ENCODE results near the gene KMO.

The KMO gene

DNA sequence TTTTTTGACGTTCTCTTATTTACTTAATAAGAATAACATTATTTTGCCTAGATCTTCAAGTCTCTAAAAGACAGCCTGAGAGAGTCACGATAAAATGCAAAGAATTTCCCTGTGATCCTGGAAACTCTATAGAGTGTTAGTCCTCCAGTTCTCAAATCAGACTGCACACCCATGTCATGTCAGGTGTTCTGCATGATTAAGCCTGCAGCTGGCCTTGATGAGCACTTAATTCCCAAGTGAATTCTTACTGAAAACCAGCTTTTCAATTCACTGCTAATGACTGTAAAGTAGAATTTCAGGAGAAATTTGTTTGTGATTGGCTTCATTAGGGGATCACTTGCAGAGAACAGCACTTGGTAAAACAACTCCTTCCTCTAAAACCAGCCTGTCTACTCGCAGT lies 66.1 kb downstream of the KMO start:
- Histone ChIP-seq H3K36me3 (ENCODE audit: low read length) (no peaks in the 10 kb centered on the region), H2AFZ (ENCODE audit: low read depth, low read length, severe bottlenecking) (no peak overlapping the region), H3K27ac (ENCODE audit: low read depth, low read length) (no peak overlapping the region), H4K20me1 (ENCODE audit: low read depth, low read length) (no peaks in the 10 kb centered on the region), H3K4me3 (ENCODE audit: insufficient read depth, low read length, poor library complexity, severe bottlenecking) (no peak overlapping the region), H3F3A (ENCODE audit: insufficient read depth) (no peaks in the 10 kb centered on the region), H3K4me2 (ENCODE audit: low read depth, low read length, poor library complexity, severe bottlenecking) (no peak overlapping the region), H3K9me2 (replicated peaks; ENCODE audit: insufficient read depth, low read length) (no peaks in the 10 kb centered on the region), H3K27me3 (ENCODE audit: low read length) (no peaks in the 10 kb centered on the region), H3K9ac (ENCODE audit: low read length) (no peak overlapping the region), H3K9me3 (ENCODE audit: insufficient read depth, low read length) (no peaks in the 10 kb centered on the region), H3K79me2 (ENCODE audit: insufficient read depth, low read length) (no peaks in the 10 kb centered on the region)
- TF ChIP-seq EZH2phosphoT487 (conservative IDR thresholded peaks at IDR 0.05; ENCODE audit: low read length) = no peak
- no peak for TF ChIP-seq CTCF (IDR thresholded peaks at IDR 0.05; ENCODE audit: insufficient read depth, low read length, poor library complexity, severe bottlenecking)

DNA sequence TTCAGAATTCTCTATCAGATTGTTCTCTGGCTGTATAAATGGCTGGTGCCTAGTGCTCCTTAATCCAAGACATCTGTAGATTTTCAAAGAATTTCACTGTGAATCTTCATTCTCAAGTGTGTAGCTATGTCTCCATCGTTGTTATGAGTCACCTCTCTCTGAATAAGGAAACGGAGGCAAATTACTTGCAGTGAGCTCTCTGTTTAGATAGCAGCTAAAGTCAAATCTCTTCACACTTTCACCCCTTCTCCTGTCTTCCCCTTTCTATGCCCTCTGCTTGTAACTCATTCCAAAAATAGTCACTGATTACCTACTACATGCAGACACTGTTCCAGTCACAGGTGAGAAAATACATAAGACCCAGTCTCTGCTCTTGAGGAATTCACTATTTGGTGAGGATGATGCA lies 68.3 kb downstream of the KMO start:
- Histone ChIP-seq H3K9me3 (ENCODE audit: insufficient read depth, low read length) (no peaks in the 10 kb centered on the region), H3K27ac (ENCODE audit: low read depth, low read length) (no peak overlapping the region), H4K20me1 (ENCODE audit: low read depth, low read length) (no peaks in the 10 kb centered on the region), H3F3A (ENCODE audit: insufficient read depth) (no peaks in the 10 kb centered on the region), H3K36me3 (ENCODE audit: low read length) (no peaks in the 10 kb centered on the region), H3K4me3 (ENCODE audit: insufficient read depth, low read length, poor library complexity, severe bottlenecking) (no peak overlapping the region), H3K27me3 (ENCODE audit: low read length) (no peaks in the 10 kb centered on the region), H3K9me2 (replicated peaks; ENCODE audit: insufficient read depth, low read length) (no peaks in the 10 kb centered on the region), H3K79me2 (ENCODE audit: insufficient read depth, low read length) (no peaks in the 10 kb centered on the region), H2AFZ (ENCODE audit: low read depth, low read length, severe bottlenecking) (no peak overlapping the region), H3K4me2 (ENCODE audit: low read depth, low read length, poor library complexity, severe bottlenecking) (no peak overlapping the region), H3K9ac (ENCODE audit: low read length) (no peak overlapping the region)
- TF ChIP-seq EZH2phosphoT487 (conservative IDR thresholded peaks at IDR 0.05; ENCODE audit: low read length) (no peak), CTCF (IDR thresholded peaks at IDR 0.05; ENCODE audit: insufficient read depth, low read length, poor library complexity, severe bottlenecking) (no peak)

GRCh38 chr1:241603731-241604245 lies 71.6 kb downstream of the KMO start:
- no peaks in the 10 kb centered on the region for H3K79me2 ChIP-seq (ENCODE audit: insufficient read depth, low read length)
- H3K27me3 ChIP-seq (ENCODE audit: low read length) = no peaks in the 10 kb centered on the region
- TF ChIP-seq EZH2phosphoT487 (conservative IDR thresholded peaks at IDR 0.05; ENCODE audit: low read length) (no peak), CTCF (IDR thresholded peaks at IDR 0.05; ENCODE audit: insufficient read depth, low read length, poor library complexity, severe bottlenecking) (no peak)
- no peaks in the 10 kb centered on the region; the same call in 1 of the 2 replicates for H3F3A ChIP-seq (ENCODE audit: insufficient read depth)
- H3K4me2 ChIP-seq (ENCODE audit: low read depth, low read length, poor library complexity, severe bottlenecking) = no peak overlapping the region
- H4K20me1 ChIP-seq (ENCODE audit: low read depth, low read length) = no peaks in the 10 kb centered on the region
- H3K36me3 ChIP-seq (ENCODE audit: low read length) = no peaks in the 10 kb centered on the region
- no peaks in the 10 kb centered on the region for H3K9me3 ChIP-seq (ENCODE audit: insufficient read depth, low read length)
- no peak overlapping the region for H3K27ac ChIP-seq (ENCODE audit: low read depth, low read length)
- H3K4me3 ChIP-seq (ENCODE audit: insufficient read depth, low read length, poor library complexity, severe bottlenecking) = no peak overlapping the region
- H3K9ac ChIP-seq (ENCODE audit: low read length) = no peak overlapping the region
- no peaks in the 10 kb centered on the region for H3K9me2 ChIP-seq (replicated peaks; ENCODE audit: insufficient read depth, low read length)
- H2AFZ ChIP-seq (ENCODE audit: low read depth, low read length, severe bottlenecking) = no peak overlapping the region

Measured in SU-DHL-6 (cell line).